GM19351 (cell line): ENCODE data around the gene JAKMIP1.

Experiments used
- ATAC-seq: cut with Tn5 transposase; IDR thresholded peaks from one replicate; pipeline ENCODE4 v1.9.1; 2021; ENCODE audit warnings: mild to moderate bottlenecking, moderate library complexity; ENCODE audit not compliant: unreplicated experiment

JAKMIP1 gene

GRCh38 chr4:6204871-6205566 is 4.7 kb upstream of the JAKMIP1 start:
- no peak for ATAC-seq

DNA sequence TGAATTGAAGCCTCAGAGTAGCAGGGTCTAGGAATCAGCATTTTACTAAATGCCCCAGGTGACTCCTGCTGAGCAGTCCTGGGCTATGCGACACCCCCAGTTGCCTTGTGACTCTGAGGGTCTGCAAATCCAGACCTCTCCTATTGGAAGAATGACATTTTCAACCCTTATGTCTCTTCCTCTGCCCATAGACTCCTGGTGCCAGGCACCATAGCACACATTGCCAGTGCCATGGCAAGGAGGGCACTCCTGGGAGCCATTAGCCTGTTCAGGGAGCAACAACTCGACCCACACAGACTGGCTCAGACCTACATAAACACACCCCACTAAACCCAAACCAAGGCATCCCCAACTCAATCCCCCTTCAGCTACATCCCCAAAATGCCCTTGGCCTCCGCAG is 3.7 kb upstream of the JAKMIP1 start:
- ATAC-seq, result no peak

DNA sequence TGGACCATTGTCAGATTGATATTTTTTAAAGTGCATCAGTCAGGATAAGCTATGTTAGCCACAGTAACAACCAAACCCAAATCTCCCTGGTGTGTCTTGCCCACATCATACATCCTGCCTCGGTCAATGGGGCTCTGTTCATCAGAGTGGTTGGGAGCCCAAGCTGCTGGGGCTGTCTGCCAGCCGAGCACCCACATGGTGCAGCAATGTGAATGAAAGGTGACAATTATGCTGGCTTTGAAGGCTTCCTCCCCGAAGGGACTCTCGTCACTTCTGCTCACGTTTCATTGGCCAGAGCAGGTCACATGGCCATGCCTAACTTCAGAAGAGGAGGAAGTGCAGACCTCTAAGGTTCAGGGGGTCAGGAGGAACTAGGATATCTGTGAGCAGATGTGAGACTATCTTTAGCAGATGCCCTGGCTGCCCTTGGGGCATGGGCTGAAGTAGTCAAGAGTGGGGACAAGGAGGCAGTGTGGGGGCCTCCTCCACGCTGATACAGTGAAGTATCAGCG is 1.3 kb upstream of the JAKMIP1 start:
- peak; percentile 24 for ATAC-seq

GRCh38 chr4:6200922-6201362 is 593 bp upstream of the JAKMIP1 start:
- ATAC-seq, result peak; percentile 6

- ATAC-seq, result no peak
These were observed 877 bp downstream of the JAKMIP1 start for GRCh38 chr4:6199422-6199921.

DNA sequence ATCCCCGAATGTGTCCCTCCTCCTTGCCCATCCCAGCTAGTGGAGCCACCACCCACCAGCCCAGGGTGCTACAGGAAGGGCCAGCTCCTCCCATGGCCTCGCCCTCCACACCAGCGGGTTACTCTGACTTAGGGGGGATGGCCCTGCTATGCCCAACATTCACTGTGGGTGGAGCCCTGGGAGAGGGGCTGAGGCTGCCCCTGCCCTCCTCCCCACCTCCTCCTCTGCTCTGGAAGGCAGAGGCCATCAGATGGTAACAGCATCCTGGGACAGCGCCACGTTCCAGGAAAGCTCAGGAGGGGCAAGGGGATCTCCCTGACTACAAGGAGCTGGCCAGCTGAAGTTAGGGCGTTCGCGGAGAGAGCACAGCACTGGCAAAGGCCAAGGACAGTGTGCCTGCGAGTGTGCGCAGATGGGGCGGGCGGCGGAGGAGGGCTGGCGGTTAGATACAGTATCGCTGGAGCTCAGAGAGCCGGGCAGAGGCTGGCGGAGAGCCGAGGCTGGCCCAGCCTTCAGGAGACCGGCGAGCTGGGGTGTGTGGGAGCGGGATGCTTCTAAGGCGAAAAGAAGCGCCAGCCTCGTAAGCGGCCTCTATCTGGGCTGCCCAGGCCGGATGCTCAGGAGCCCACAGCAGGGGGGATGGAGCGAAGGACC is 1.5 kb downstream of the JAKMIP1 start:
- no peak for ATAC-seq

- no peak for ATAC-seq
These were observed 2.1 kb downstream of the JAKMIP1 start for GRCh38 chr4:6198278-6198677.

DNA sequence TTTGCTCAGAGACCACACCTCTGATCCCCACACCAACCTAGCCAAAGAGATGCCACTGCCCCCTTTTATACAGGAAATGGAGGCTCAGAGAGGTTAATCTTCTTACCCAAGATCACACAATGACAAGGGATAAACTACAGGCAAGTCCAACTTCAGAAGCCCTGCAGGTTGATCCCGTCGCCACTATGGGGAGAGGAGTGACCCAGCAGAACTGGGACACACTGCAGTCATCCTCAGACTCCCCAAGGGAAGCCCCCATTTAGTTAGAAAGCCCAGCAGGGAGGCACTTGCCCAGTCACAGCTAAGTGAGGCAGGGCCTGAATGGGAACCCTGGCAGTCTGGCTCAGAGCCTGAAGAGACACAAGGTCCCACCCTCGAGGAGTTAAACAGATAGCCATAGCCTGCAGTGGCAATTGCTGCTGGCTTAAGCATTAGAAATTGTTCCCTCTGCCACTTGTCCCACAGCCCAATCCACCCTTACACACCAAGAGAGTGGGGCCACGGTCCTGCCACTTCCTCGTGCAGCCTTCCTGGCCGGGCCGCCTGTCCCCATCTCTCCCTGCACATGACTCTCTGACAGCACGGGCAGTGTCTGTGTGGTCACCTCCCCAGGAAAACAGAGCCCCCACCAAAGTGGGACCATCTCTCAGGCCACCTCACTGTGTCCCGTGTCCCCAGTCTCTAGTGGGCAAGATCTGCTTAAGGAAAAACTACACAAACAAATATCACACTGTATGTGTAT is 2.7 kb downstream of the JAKMIP1 start:
- ATAC-seq, result no peak

DNA sequence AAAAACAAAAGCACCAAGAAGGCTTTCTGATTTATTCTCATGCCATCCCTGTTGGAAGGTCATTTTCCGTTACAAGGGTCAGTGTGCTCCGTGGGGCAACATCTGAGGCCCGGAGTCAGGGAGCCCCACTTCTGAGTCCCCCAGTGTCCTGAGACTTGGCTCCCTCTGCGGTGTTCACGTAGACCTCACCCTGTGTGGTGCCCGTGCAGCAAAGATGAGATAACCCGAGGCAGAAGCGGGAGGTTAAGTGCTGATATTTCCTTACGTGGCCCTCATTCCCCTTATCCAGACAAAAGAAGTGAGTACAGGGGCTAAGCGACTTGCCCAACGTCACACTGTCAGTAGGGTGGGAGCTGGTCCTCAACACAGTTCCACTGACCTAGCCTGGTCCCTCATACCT is 3.5 kb downstream of the JAKMIP1 start:
- ATAC-seq, result no peak

DNA sequence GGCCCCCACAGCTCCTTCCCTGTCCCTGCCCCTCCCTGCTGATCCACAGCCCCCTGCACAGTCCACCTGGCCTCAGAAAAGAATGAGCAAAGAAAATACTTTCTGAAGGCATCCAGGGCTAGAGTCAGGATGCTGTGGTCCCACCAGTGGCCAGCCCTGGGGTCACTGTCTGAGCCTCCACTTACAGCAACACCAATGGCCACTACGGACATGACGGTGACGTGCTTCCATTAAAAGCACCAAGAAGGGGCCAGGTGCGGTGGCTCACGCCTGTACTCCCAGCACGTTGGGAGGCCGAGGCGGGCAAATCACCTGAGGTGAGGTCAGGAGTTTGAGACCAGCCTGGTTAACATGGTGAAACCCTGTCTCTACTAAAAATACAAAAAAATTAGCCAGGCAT is 4.0 kb downstream of the JAKMIP1 start:
- ATAC-seq, result no peak

GRCh38 chr4:6195602-6196319 is 4.6 kb downstream of the JAKMIP1 start:
- ATAC-seq, result no peak

DNA sequence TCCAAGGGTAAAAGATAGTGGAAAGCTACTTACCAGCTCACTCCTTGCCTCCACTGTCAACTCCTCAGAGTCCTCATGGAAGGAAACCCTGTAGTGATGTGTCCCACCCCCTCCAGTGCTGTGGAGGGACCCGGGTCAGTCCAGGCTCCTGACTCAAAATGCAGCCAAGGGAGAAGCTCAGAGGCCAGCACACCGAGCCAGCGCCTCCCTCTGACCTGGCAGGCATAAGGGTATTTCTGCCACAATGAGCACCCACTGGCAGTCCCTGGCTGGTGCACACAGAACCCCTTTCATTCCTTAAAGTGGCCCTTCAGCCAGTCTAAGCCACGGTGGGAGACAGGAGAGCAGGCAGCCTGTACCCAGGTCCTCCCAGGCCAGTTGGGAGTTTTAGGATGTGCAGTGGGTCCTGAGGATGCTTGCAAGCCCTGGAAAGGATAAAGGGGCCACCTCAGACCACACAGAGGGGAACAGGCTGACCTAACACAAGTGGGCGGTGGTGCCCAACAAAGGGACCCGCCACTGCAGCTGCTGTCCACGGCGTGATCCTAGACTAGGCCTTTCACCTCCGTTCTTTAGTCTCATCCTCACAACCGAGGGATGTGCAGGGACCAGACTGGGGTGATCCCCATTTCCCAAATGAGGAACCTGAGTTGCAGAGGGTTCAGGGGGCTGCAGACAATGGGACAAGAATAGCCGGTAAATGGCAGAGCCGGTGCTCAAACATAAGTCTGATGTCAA is 5.7 kb downstream of the JAKMIP1 start:
- no peak for ATAC-seq

DNA sequence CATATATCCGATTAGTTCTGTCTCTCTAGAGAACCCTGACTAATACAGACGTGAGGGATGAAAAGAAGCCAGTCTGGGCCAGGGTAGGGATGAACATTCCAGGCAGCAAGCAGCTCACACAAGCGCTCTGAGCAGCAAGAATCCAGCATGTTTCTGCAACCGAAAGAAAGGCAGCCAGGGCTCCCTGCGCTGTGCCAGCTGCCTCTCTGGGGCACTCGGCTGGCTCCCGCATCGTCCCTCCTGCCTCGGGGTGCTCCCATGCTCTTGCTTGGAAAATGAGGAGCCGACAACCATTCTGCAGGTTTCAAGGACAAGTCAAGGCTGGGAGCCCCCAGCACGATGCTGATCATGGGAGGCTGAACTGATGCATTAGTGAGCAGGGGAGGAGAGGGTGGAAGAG is 7.0 kb downstream of the JAKMIP1 start:
- ATAC-seq, result no peak

DNA sequence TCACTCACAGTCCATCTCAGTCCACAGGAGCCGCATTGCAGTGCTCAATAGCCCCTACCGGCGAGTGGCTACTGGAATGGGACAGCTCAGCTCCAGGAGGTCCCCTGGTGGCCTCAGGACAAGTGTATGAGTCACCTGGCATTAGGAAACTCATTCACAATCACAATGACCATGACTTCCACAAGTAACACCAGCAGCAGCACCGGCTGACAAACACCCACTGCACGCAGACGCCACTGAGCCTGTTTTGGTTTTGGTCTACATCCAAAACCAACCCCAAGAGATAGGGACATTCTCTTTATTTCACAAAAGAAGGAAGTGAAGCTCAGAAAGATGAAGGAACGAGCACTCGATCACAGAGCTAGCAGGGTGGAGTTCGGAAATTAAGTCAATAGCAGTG is 8.1 kb downstream of the JAKMIP1 start:
- no peak for ATAC-seq

DNA sequence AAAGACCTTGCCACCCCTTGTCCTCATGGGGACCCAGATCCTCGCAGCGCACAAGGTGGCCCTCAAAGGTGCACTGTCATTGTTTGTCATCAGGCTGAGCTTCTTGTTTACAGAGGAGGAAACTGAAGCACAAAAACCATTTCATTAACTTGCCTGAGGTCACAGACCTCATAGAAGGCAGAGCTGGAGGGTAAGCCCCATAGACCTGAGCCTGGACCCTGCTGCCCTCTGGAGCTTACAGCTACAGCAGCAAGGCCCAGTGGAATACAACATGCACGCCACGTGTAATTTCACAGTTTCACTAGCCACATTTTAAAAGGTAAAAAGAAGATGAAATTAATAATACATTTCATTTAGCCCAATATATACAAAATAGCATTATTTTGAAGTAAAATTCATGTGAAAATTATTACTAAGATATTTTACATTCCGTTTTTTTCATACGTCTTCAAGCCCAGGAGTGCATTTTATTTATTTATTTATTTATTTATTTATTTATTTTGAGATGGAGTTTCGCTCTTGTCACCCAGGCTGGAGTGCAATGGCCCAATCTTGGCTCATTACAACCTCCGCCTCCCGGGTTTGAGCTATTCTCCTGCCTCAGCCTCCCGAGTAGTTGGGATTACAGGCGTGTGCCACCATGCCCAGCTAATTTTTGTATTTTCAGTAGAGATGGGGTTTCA is 8.8 kb downstream of the JAKMIP1 start:
- ATAC-seq, result no peak

GRCh38 chr4:6190486-6190885 is 9.9 kb downstream of the JAKMIP1 start:
- ATAC-seq, result no peak

GRCh38 chr4:6189511-6189910 is 10.8 kb downstream of the JAKMIP1 start:
- ATAC-seq, result no peak

- ATAC-seq, result no peak
These were observed 11.6 kb downstream of the JAKMIP1 start for GRCh38 chr4:6188687-6189305.

DNA sequence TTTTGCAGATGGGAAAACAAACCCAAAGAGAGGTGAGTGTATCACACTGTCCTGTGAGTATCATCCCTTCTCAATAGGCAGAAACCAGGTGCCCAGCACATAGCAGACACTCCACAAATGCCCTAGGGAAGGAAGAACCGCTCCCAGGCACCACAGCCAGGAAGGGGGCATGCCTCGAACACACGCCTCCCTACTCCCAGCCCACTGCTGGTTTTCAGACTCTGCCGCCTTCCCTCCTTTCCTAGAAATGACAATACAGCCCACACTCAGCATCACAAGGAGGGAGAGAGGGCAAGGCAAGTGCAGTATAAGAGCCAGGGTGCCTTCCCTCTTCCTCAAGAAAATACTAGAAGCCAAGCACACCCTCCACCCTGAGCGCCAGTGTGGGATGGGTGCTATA is 16.2 kb downstream of the JAKMIP1 start:
- peak; percentile 4 for ATAC-seq
